ELF-1 (cell line): ENCODE results near the gene CCT3.
"Not testable (repeated sequence)": the region's sequence is repeated elsewhere in the genome, so short reads cannot be mapped to it uniquely, and the experiment has no call there.

Source experiments
- DNase-seq: peaks from one replicate; pipeline ENCODE4 v3.0.0-alpha.2; 2016; ENCODE audit warnings: low read depth, low spot score

The CCT3 gene

DNA sequence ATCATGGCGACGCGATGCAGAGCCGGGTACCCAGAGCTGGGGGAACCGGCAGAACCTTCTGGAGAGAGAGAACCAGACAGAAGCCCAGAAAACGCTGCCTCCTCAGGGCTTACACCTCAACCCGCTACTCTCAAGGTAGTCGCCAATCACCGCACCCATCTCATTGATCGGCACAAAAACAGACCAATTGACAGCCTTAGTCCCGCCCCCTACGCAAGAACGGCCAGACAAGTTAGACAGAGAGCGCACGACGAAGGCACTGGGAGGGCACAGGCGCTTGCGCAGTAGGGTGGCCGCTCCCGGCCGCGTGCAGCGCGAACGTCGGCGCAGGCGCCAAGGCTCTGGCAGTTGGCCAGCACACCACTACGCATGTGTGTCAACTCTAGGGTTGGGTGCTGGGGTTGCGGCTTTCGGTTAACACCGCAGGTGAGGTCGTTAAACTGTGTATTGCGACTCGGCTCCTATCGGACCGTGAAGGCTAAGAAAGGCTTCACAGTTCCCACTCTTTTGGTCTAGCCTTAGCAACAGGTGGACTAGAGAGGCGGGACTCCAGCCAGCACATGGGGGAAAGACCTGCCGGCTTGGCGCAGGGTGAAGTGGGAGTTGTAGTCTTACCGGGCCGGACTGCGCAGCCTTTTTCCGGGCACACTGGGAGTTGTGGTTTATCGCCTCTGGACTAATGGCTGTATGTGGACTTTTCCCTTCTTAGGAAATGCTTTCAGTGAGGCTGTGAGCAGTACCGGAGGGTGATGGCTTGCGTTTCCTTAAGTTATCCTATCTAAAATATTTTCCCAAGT lies at the start of gene CCT3, which contains the start of gene TSACC:
CCT3 (minus strand) TSS at position 113 of the 797 bp plus-strand sequence; CDS start at position 5, 108 bp downstream.
TSACC (plus strand) TSS at position 347 of the 797 bp plus-strand sequence. CDS start 1,232 bp downstream, outside the sequence.
- peak; percentile 100 for DNase-seq

DNA sequence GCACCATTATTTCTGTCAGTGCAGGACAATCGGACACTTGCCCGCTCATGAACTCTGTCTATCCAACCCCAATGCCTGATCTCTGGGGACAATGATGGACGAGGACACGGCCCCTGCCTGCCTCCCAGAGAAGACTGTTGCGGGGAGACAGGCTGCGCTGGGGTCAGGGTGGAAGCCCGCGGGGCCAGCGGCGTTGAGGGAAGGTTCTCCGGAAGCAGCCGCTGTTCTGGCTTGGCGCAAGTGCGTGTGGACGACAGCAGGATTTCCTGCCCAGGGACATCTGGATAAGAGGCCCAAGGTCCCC lies 49.7 kb upstream of the CCT3 start:
- DNase-seq: no peak

DNA sequence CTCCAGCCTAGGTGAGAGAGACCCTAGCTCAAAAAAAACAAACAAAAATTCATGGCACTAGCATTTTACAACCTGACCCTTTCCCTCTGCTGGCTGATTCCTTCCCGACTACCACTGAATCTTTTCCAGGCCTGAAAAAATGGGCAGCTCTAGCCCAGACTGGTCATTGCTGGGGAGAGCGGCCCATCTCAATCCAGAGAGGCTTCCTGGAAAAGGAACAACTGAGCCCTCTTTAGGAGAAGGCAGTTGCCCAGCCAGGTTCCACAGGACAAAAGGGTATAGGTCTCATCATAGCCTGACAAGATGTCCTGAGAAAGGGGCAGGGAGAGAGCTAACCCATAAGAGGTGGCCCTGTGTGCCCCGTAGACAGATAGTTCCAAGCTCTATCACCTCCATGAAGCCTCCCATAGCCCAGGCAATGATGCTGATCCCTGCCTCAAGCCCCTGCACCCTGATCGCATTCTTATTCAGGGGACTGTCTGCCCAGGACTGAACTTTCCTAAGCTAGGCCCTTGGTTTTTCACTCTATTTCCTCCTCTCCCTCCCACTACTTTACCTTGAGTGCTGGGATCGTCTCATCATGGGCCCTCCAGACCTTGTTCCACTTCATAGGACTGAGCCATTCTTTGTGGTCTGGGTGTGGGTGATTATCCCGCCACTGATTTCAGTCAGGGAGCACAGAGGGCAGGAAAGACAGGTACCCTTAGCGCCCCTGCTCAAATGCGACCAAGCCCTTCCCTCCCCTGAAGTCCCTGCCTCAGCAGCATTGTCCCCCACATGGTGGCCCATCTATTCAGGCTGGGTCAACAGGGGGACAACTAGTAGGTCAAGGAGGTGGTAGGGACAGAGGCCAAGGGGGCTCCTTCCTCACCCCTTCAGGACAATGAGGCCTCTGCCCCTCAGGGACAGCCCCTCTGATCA lies 49.1 kb upstream of the CCT3 start:
- DNase-seq: no peak

DNA sequence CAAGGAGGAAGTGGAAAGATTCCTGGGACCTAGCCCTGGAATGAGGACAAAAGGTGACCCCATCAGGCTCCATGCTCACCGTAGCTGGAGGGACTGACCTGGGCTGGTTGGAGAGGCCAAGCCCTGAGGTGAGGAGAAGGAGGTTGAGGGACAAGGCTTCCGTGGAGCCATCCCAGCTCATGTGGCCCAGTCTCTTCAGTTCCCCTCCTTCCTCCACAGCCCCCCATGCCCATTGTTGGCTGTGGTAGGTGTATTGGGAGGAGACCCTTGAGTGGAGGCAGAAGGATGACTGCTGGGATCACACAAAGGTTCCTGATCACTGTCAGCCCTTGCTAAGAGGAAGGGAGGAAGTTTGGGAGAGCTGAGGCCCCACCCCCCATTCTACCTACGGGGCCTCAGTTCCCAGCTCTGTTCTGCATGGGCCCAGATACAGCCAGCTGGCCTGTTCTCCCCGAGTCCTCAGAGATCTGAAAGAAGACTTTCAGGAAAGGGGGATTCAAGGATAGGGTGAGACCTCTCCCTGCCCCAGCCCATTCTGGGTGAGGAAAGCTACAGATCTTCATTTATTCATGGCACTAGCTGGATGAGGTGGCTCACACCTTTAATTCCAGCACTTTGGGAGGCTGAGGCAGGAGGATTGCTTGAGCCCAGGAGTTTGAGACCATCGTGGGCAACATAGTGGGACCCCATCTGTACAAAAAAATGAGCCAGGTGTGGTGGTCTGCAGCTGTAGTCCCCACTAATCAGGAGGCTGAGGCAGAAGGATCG lies 48.2 kb upstream of the CCT3 start:
- no peak for DNase-seq

DNA sequence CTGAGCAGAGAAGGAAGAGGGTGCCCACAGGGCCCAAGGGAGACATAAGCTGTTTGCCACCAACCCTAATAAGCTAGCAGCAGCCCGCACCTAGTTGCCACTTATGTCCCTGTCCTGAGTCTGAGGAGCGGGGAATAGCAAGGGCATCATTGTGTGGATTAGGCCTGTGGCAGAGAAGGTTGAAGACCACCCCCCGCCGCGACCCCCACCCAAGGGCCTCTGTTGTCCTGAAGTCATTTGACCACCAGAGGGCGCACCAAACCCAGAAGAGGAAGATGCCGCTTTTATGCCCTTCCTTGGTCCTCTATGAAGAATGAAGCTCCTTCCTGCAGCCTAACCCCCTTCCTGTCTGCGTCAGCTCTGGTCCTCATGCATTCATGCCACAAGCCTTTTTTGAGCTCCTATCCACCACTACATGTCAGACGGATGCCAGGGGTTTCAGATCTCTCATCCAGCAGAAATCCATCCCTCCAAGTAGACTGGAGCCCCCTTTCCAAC lies 47.5 kb upstream of the CCT3 start:
- DNase-seq: peak; percentile 80

DNA sequence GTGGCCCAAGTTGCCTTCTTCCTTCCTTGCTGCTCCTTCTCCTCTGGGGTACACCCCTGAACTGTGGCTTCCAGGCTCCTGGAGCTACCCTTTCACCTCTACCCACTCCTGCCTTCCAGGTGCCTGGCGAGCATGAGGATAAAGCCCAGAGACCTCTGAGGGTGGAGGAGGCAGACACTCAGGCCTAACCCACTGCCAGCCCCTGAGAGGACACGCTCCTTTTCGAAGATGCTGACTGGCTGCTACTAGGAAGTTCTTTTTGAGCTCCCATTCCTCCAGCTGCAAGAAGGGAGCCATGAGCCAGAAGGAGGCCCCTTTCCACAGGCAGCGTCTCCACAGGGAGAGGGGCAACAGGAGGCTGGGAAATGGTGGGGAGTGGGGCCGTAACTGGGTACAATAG lies 46.6 kb upstream of the CCT3 start:
- no peak for DNase-seq

DNA sequence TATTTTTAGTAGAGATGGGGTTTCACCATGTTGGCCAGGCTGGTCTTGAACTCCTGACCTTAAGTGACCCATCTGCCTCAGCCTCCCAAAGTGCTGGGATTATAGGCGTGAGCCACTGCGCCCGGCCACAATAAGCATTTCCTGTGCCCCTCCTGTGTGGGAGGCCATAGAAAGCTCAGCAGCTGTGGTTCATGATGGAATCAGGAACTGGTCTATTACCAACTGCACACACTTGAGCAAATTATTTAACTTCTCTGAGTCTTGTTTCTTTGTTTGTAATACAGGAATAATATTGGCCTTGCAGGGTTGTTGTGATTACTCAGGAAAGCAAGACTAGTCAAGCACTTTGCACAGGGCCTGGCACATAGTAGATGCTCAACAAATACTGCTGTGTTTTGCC lies 45.9 kb upstream of the CCT3 start:
- no peak for DNase-seq

DNA sequence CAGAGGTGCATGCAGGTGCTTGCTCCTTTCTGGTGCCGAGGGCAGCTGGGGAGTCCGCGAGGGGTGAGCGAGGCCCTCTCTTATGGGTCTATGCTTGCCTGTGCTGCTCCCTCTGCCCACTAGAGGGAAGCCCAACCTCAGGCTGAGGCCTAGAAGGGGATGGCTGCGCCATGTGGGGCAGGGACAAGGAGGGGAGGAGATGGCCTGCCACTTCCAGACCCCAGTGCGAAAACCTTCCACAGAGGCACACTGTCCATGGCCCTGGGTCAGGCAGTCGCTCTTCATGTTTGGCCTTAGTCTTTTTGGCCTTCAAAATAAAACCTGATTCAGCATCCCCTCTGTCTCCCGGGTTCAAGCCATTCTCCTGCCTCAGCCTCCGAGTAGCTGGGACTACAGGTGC lies 44.9 kb upstream of the CCT3 start:
- peak; percentile 84 for DNase-seq

DNA sequence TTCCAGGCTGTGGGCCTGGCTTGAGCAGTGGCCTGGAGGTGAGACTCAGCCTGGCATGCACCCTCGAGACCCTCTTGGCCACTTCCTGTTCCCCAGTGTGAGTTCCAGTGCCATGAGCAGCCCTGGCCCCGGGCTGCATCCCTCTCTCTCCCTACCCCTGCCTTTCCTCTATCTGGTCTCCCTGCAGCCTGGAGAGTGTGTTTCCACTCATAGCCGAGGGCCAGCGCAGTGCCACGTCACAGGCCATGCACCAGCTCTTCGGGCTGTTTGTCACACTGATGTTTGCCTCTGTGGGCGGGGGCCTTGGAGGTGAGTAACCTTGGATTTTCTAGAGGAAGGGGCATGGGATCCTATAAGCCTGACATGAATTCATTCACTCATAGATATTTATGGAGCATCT lies 44.5 kb upstream of the CCT3 start:
- no peak for DNase-seq

DNA sequence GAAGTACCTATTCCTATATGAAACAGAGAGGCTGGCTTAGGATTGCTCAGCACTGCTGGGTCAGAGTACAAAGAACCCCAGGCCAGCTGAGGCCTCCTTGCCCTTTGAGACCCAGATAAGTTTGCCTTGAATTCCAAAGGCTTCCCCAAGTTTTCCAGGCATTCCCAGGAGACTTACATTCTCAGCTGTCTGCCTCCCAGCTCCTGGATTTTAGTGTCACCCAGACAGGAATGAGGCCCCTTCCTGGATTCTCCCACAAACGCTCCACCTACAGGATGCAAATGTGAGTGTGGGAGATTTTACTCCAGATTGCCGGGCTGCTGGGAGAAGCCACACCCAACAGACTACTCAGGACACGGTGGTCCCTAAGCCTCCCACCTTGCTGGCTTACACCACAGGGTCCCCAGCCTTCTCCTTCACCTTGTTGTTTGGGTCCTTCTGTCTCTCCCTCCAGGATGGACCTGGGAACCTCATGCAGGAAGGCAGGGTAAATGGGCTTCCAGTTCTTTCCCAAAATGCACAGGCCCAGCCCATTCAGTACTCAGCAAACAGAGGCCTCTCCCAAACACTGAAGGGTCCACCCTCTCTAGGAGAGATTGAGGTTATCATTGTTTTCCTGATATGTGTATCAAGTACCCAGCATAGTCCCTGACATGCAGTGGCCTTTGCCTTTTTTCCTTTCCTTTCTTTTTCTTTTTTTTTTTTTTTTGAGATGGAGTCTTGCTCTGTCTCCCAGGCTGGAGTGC lies 41.5 kb upstream of the CCT3 start:
- DNase-seq: peak; percentile 60

DNA sequence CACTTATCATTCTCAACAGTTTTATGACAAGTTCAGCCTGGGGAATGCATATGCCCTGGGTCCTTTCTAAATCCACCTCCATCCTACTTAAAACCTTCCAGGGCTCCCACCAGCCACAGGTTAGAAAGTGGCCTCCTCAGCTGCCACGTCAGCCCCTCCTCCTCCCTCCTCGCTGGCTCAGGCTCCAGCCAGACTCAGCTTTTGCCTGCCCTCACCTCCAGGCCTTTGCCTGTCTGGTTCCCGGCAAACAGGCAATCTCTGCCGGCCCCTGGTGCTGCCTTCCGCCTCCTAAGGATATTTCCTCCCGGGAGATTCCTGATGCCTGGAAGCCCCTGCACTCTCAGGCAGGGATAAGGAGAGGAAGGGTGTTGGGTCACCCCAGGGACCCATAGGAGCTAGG lies 40.5 kb upstream of the CCT3 start:
- no peak for DNase-seq

DNA sequence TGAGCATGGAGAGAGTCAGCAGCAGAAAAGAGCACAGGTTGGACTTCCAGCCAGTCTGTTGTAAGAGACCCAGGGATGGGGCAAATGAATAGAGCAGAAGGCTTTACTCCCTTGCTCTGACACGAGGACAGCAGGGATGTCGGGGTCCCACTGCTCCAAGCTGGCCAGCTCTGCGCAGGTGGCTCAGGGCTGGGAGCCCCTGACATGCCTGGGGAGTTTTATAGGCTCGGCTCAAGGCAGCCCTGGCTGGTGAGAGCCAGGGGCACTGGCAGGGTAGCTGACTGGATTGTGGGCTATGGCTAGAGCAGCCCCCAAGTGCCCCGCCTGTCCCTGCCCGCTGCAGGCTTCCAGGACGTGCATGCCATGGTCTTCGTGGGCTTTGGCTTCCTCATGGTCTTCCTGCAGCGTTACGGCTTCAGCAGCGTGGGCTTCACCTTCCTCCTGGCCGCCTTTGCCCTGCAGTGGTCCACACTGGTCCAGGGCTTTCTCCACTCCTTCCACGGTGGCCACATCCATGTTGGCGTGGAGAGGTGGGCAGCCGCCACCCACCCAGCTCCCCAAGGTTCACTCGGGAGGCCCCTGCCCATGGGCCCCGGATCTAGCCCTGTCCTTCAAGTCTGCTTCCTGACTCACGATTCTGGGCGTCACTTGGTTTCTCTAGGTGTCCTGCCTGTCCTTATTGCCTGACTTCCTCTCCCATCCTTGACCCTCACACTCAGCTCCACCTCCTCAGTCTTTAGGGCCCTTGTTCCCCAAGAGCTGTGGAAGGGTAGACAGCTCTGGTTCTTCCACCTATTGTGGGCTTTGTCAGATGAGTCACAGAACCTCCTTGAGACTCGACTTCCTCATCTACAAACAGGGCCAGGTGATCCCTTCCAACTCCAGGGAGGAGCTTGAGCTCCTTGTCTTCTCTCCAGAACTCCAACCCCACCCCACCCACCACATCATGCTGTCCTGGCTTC lies 39.1 kb upstream of the CCT3 start:
- no peak for DNase-seq

DNA sequence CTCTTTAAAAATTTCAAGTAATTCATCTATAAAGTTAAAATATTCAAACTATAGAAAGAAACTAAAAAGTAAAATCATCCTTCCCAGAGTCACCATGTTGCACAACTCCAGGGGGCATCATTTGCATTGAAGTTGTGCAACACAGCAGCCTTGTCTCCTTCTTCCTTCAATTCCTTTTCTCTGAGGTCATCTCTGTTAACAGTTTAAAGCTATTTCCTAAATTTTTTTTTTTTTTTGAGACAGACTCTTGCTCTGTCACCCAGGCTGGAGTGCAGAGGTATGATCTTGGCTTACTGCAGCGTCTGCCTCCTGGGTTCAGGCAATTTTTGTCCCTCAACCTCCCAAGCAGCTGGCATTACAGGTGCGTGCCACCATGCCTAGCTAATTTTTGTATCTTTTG lies 38.1 kb upstream of the CCT3 start:
- DNase-seq: no peak

DNA sequence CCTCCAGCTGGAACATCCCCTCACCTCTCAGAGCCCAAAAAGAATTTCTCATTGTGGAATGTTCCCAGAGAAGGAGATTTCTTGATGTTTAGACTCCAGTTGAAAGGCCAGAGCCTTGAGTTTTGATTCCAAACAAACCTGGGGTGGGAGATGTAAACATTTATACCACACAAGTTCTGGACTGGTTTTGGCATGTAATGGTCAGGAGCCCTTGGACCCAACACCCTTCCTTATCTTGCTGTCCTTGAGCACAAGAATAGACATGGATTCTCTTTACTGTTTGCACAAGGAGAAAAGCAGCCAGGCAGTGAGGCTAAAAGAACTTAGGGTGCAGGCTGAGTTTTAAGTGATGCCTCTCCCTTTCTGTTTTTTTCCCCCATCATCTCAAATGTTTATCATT lies 35.5 kb upstream of the CCT3 start:
- DNase-seq: no peak

DNA sequence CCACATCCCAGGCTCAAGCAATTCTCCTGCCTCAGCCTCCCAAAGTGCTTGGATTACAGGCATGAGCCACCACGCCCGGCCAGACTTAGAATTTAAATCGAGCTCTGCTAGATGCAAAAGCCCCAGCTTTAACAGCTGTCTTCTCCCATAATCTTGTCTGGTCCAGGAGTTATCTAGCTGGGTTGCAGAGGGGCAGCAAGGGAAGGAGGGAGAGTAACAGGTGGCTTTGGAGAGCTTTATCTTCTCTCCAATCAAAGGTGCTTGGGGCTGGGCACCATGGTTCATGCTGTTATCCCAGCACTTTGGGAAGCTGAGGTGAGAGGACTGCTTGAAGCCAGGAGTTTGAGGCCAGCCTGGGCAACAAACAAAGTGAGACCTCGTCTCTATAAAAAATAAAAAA lies 34.8 kb upstream of the CCT3 start:
- no peak for DNase-seq

DNA sequence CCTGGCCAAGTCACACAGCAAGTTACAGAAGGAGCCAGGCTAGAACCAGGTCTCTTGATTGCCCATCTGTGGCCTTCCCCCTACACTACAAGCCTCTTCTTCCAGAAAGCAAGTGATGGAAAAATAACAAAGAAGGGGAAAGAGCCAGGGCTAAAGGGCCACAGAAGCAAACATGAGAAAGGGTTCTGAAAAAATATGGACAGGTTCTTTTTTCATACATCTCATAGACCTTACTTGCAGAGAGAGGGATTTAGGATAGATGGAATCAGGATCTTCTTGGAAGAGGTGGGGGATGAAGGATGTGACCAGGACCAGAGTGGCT lies 34.1 kb upstream of the CCT3 start:
- no peak for DNase-seq

DNA sequence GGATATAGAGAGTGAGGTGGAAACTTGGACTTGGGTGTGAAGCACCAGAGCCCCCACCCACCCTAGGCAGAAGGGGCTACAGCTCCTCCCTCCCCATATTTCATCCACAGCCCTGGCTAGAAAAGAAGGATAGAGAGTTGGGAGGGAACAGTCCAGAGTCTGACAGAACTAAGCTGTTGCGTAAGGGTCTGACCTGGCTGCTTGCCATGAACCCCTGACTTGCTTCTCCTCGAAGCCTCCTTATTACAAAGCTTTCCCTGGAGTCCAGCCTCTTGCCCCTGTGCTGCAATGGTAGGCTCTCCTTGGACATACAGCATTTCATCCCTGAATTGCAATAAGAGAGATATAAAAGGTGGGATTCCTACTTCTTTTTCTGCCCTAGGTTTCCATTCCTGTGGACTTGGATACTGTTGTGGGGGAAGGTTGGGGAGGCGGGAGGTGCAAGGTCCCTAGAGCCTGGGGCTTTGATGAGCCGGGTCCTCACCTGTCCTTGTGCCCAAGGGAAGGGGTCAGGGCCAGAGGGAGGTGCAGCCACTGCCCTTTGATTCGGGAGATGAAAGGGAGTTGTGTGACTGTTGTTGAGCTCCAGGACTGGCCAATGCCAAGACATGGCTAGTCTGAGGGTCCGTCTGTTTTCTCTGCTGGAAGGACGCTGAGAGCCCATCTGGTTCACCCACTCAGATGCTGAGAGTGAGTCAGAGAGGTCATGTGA lies 33.6 kb upstream of the CCT3 start:
- no peak for DNase-seq

DNA sequence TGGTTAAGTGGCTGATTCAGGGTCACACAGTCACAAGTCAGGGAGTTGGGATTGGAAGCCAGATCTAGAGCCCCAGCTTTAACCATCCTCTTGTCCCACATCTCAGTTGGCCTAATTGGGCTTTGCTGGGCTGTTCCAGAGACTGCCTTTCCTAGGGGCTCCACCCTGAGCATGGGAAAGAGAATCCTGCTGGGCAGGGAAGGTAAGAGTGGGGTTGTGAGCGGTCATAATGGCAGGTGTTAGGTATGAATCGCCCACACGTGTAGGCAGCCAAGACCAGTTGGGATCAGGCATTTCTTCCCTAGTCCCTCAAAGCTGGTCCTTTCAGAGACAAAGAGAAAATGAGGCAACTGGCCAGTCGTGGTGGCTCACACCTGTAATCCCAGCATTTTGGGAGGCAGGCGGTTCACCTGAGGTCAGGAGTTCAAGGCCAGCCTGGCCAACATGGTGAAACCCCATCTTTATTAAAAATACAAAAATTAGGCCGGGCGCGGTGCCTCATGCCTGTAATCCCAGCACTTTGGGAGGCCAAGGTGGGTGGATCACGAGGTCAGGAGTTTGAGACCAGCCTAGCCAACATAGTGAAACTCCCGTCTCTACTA lies 31.7 kb upstream of the CCT3 start:
- DNase-seq: not testable (repeated sequence)
